Activated CD4-positive, alpha-beta T cell treated with anti-CD3 and anti-CD28 coated beads, Interleukin-2, amount 10 ng/mL, durations not matched to agents 24 days and 14 days (primary cell): ENCODE measurements around the gene DLG2. TPM values are rescaled to one million over a fixed set of nuclear protein-coding genes. Genes with fewer than 3 reads are reported as not detected.

Source experiments
- DNase-seq: peaks from one replicate; pipeline ENCODE4 v3.0.0; 2022
- H3K27ac Mint-ChIP-seq: one replicate; pipeline ENCODE4 v1.8.0; 2022; ENCODE audit warnings: mild to moderate bottlenecking, mixed read lengths
- H3K27me3 Mint-ChIP-seq: one replicate; pipeline ENCODE4 v1.8.0; 2022; ENCODE audit warnings: mixed read lengths
- H3K36me3 Mint-ChIP-seq: one replicate; pipeline ENCODE4 v1.8.0; 2022; ENCODE audit warnings: low read depth, mild to moderate bottlenecking, mixed read lengths
- H3K4me1 Mint-ChIP-seq: one replicate; pipeline ENCODE4 v1.8.0; 2021; ENCODE audit warnings: mixed read lengths
- H3K4me3 Mint-ChIP-seq: one replicate; pipeline ENCODE4 v1.8.0; 2022; ENCODE audit warnings: mild to moderate bottlenecking, moderate library complexity, mixed read lengths
- H3K9me3 Mint-ChIP-seq: one replicate; pipeline ENCODE4 v1.8.0; 2021; ENCODE audit warnings: mixed read lengths
- intact Hi-C: fragments of 100-400 bp; cut with micrococcal nuclease; formaldehyde crosslinking; loops from one replicate; pipeline ENCODE4 v1.15.1; 2023
- total RNA-seq: library from RNA; stranded (reverse); gene quantifications from 2 replicates; pipeline ENCODE4 v1.2.3, GENCODE V29; 2022

DLG2 gene
- total RNA-seq, 1 donor from 2014 or later = 1.0 TPM

GRCh38 chr11:83827520-83827919 lies 1799.6 kb downstream of the DLG2 start:
- Mint-ChIP-seq H3K27me3 (no peaks in the 10 kb centered on the region), H3K36me3 (no peaks in the 10 kb centered on the region), H3K9me3 (no peaks in the 10 kb centered on the region), H3K4me3 (no peak overlapping the region), H3K4me1 (no peaks in the 10 kb centered on the region), H3K27ac (no peak overlapping the region)
- intact Hi-C loops = no loop called here
- no peak for DNase-seq

GRCh38 chr11:83826078-83826477 lies 1801.1 kb downstream of the DLG2 start:
- no peaks in the 10 kb centered on the region for H3K9me3 Mint-ChIP-seq
- intact Hi-C loops = no loop called here
- no peaks in the 10 kb centered on the region for H3K36me3 Mint-ChIP-seq
- DNase-seq = no peak
- no peaks in the 10 kb centered on the region for H3K27me3 Mint-ChIP-seq
- no peaks in the 10 kb centered on the region for H3K4me1 Mint-ChIP-seq
- no peak overlapping the region for H3K27ac Mint-ChIP-seq
- H3K4me3 Mint-ChIP-seq = no peak overlapping the region

GRCh38 chr11:83823461-83824025 lies 1803.6 kb downstream of the DLG2 start:
- Mint-ChIP-seq H3K27me3 (no peaks in the 10 kb centered on the region), H3K4me1 (no peaks in the 10 kb centered on the region), H3K9me3 (no peaks in the 10 kb centered on the region), H3K4me3 (no peak overlapping the region), H3K27ac (no peak overlapping the region), H3K36me3 (no peaks in the 10 kb centered on the region)
- intact Hi-C loops = no loop called here
- no peak for DNase-seq

DNA sequence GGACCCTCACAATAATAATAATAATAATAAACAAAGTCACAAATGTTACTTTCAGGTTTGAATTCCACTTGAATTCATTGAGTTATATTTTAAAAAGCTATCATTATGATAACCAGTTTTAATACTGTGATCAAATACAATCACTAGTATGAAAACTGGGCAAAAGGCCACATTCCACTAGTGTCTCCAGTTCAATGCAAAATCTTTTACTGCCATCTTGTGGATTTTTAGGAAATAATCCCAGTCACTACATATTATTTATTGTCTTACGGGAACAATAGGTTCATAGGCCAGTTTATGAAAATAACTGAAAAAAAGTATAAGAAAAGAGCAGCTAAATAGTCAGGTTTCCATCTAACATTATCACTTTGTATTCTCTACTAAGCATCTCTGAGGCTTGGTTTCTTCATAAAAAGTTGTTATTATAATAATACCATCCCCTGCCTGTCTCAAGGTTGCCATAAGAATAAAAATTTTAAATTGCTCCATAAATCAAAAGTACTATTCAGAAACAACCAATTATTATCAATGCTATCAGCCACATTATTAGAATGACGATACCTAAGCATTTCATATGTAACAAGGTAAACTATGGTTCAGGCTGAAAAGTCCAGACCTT lies 1807.1 kb downstream of the DLG2 start:
- Mint-ChIP-seq H3K27me3 (no peaks in the 10 kb centered on the region), H3K36me3 (no peaks in the 10 kb centered on the region), H3K4me3 (no peak overlapping the region), H3K27ac (no peak overlapping the region), H3K9me3 (no peaks in the 10 kb centered on the region), H3K4me1 (no peaks in the 10 kb centered on the region)
- DNase-seq = no peak
- intact Hi-C loops = loop anchor here (1.0 to 10.0 kb wide), 2 partner anchors 527 to 1105 kb away; no protein-coding TSS in a partner anchor

DNA sequence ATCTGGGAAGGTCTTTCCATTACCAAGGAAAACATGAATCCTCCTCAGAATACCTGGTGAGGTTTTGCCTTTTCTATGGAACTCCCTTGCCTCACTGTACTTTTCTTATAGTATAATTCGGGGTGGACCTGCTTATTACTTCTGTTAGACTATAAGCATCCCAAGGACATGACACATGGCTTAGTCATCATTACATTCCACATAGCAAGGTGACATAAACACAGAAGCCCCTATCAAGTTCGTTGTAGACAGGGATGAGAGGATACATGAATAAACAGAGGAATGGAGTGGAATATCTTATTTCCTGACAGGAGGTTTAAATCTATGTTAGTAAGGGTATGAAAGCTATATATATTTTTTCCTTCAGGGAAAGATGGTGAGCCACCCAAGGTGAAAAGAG lies 1808.8 kb downstream of the DLG2 start:
- Mint-ChIP-seq H3K27me3 (peaks cover 4% of the 10 kb centered on the region), H3K9me3 (no peaks in the 10 kb centered on the region), H3K4me3 (no peak overlapping the region), H3K4me1 (no peaks in the 10 kb centered on the region), H3K36me3 (no peaks in the 10 kb centered on the region), H3K27ac (no peak overlapping the region)
- intact Hi-C loops = loop anchor here (10.0 kb wide), 1 partner anchor 1104 kb away; no protein-coding TSS in a partner anchor
- no peak for DNase-seq

GRCh38 chr11:83816572-83817187 lies 1810.5 kb downstream of the DLG2 start:
- no peaks in the 10 kb centered on the region for H3K36me3 Mint-ChIP-seq
- H3K4me3 Mint-ChIP-seq = no peak overlapping the region
- intact Hi-C loops = loop anchor here (10.0 kb wide), 1 partner anchor 1102 kb away; no protein-coding TSS in a partner anchor
- peaks cover 5% of the 10 kb centered on the region for H3K27me3 Mint-ChIP-seq
- H3K27ac Mint-ChIP-seq = no peak overlapping the region
- no peak for DNase-seq
- H3K9me3 Mint-ChIP-seq = no peaks in the 10 kb centered on the region
- H3K4me1 Mint-ChIP-seq = no peaks in the 10 kb centered on the region

GRCh38 chr11:83815736-83816135 lies 1811.4 kb downstream of the DLG2 start:
- H3K4me3 Mint-ChIP-seq = no peak overlapping the region
- intact Hi-C loops = loop anchor here (10.0 kb wide), 1 partner anchor 1101 kb away; no protein-coding TSS in a partner anchor
- H3K36me3 Mint-ChIP-seq = no peaks in the 10 kb centered on the region
- H3K9me3 Mint-ChIP-seq = no peaks in the 10 kb centered on the region
- no peaks in the 10 kb centered on the region for H3K4me1 Mint-ChIP-seq
- peaks cover 10% of the 10 kb centered on the region for H3K27me3 Mint-ChIP-seq
- no peak for DNase-seq
- H3K27ac Mint-ChIP-seq = no peak overlapping the region

GRCh38 chr11:83813296-83813695 lies 1813.8 kb downstream of the DLG2 start:
- DNase-seq = no peak
- intact Hi-C loops = loop anchor here (10.0 kb wide), 1 partner anchor 1098 kb away; no protein-coding TSS in a partner anchor
- Mint-ChIP-seq H3K4me1 (no peaks in the 10 kb centered on the region), H3K36me3 (no peaks in the 10 kb centered on the region), H3K4me3 (no peak overlapping the region), H3K9me3 (no peaks in the 10 kb centered on the region), H3K27me3 (peaks cover 16% of the 10 kb centered on the region), H3K27ac (no peak overlapping the region)

GRCh38 chr11:83809274-83809673 lies 1817.9 kb downstream of the DLG2 start:
- H3K4me3 Mint-ChIP-seq = no peak overlapping the region
- H3K4me1 Mint-ChIP-seq = no peaks in the 10 kb centered on the region
- peaks cover 16% of the 10 kb centered on the region for H3K27me3 Mint-ChIP-seq
- H3K36me3 Mint-ChIP-seq = no peaks in the 10 kb centered on the region
- no peak overlapping the region for H3K27ac Mint-ChIP-seq
- DNase-seq = no peak
- no peaks in the 10 kb centered on the region for H3K9me3 Mint-ChIP-seq
- intact Hi-C loops = no loop called here

GRCh38 chr11:83801799-83802198 lies 1825.3 kb downstream of the DLG2 start:
- Mint-ChIP-seq H3K4me1 (no peaks in the 10 kb centered on the region), H3K27me3 (no peaks in the 10 kb centered on the region), H3K27ac (no peak overlapping the region), H3K9me3 (no peaks in the 10 kb centered on the region), H3K4me3 (no peak overlapping the region), H3K36me3 (no peaks in the 10 kb centered on the region)
- intact Hi-C loops = no loop called here
- no peak for DNase-seq

DNA sequence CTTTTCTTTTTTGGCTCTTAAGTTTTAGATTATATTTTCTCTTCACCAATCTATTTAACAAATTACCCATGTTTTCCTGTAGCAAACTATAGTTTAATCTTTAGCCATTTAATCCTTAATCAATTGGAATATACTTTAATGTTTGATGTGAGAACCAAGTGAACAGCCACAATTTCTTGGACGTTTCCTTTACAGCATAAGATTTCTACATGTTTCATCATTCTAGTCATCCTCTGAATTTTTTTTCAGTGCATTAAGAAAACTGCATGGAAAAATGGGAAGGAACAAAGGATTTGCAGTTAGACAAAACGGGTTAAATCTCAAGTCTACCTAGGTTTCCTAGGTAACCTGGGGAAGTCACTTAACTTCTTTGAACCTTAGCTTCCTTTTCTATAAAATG lies 1833.8 kb downstream of the DLG2 start:
- H3K4me1 Mint-ChIP-seq = no peaks in the 10 kb centered on the region
- H3K9me3 Mint-ChIP-seq = no peaks in the 10 kb centered on the region
- H3K27ac Mint-ChIP-seq = no peak overlapping the region
- no peaks in the 10 kb centered on the region for H3K27me3 Mint-ChIP-seq
- no peak for DNase-seq
- intact Hi-C loops = no loop called here
- no peak overlapping the region for H3K4me3 Mint-ChIP-seq
- no peaks in the 10 kb centered on the region for H3K36me3 Mint-ChIP-seq

GRCh38 chr11:83791557-83791956 lies 1835.6 kb downstream of the DLG2 start:
- Mint-ChIP-seq H3K4me1 (no peaks in the 10 kb centered on the region), H3K27ac (no peak overlapping the region), H3K36me3 (no peaks in the 10 kb centered on the region), H3K4me3 (no peak overlapping the region), H3K9me3 (no peaks in the 10 kb centered on the region), H3K27me3 (no peaks in the 10 kb centered on the region)
- intact Hi-C loops = no loop called here
- DNase-seq = no peak

- Mint-ChIP-seq H3K27me3 (peaks cover 4% of the 10 kb centered on the region), H3K4me3 (no peak overlapping the region), H3K27ac (no peak overlapping the region), H3K9me3 (no peaks in the 10 kb centered on the region), H3K36me3 (no peaks in the 10 kb centered on the region), H3K4me1 (no peaks in the 10 kb centered on the region)
- intact Hi-C loops = no loop called here
- no peak for DNase-seq
These were observed 1841.2 kb downstream of the DLG2 start for GRCh38 chr11:83785942-83786341.

- no peak for DNase-seq
- Mint-ChIP-seq H3K9me3 (no peaks in the 10 kb centered on the region), H3K4me1 (no peaks in the 10 kb centered on the region), H3K27ac (no peak overlapping the region), H3K27me3 (peaks cover 4% of the 10 kb centered on the region), H3K36me3 (no peaks in the 10 kb centered on the region), H3K4me3 (no peak overlapping the region)
- intact Hi-C loops = no loop called here
These were observed 1842.7 kb downstream of the DLG2 start for GRCh38 chr11:83784419-83784818.
